ENCODE measurements around the gene SYTL3.
"Not testable (repeated sequence)": the region's sequence is repeated elsewhere in the genome, so short reads cannot be mapped to it uniquely, and the experiment has no call there.

SYTL3 gene

DNA sequence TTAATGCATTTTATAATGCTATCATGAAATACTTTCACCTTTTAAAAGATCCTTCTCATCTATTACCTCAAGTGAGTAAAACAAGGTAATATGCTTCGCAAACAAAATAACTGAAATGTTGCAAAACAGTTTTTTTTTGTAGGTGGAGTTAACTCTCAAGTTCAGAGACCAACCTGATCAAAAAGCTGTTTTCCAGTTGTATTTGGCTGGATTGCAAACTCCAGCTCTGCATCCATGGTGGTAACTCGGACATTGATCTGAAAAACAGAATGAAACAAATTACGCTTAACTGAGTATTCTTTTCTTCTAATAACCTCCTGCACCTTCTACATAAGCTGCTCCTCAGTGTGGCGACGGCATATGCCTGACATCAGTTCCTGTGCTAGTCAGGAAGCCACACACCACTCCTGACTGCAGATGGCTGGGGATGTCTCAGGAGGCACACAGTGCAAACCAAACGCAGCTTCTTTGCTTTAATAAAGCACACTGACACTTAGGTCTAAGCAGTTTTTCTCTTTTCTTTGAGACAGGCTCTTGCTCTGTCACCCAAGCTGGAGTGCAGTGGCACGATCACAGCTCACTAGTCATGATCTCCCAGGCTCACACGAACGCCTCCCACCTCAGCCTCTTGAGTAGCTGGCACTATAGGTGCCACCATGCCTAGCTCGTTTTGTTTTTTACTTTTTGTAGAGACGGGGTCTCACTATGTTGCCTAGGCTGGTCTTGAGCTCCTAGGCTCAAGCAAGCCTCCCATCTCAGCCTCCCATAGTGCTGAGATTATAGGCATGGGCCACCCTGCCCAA is 139.5 kb downstream of the SYTL3 start:
- DNase-seq: peak in 3 of 42 donors; percentile 13 to 41 (median 31)
- intact Hi-C loops (cut with DNase I): no loop called here

DNA sequence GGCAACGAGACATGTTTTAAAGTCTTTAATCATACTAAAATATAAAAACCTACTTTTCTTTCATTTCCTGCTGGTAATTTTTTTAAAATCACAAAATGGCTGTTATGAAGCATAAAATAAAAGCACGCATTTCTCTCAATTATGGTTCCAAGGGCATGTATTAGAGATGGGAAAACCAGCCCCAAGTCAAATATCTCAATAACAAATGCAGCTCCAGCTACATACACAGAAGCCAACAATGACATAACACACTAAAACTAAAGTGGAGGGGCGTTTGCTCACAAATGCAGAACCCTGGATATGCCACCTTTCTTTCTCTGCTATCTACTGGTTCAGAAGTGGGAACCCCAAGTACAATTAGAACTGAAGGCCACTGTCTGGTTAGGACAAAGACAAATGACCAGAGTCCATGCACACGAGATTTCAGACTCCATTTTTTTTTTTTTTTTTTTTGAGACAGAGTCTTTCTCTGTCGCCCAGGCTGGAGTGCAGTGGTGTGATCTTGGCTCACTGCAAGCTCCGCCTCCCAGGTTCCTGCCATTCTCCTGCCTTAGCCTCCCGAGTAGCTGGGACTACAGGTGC is 141.5 kb downstream of the SYTL3 start:
- DNase-seq: no peak
- intact Hi-C loops (cut with DNase I): no loop called here

DNA sequence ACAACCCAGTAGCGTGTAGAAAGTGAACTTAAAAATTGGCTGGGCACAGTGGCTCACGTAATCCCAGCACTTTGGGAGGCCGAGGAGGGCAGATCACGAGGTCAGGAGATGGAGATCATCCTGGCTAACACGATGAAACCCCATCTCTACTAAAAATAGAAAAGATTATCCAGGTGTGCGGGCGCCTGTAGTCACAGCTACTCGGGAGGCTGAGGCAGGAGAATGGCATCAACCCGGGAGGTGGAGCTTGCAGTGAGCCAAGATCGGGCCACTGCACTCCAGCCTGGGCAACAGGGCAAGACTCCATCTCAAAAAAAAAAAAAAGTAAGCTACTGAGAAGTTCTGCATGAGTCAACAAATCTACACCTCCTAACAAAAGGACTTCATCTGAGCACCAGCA is 142.7 kb downstream of the SYTL3 start:
- intact Hi-C loops (cut with DNase I); DNase-seq: not testable (repeated sequence)

DNA sequence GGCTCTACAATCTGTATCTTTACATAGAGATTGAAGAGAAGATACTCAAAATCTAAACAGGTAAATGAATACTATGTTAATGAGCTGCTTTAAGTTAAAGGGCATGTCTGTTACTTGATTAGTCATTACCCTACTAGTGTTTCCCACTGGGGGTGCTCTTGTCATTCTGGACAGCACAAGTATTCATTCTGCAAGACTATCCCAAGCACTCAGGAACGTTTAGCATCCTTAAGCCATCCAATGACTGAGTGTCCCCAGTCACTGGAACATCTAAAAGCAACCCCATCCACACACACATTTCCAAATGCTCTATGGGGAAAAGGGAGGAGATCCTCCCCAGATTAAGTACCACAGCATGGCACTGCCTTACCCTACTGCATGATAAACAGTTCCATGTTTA is 143.6 kb downstream of the SYTL3 start:
- intact Hi-C loops (cut with DNase I): no loop called here
- DNase-seq: no peak

DNA sequence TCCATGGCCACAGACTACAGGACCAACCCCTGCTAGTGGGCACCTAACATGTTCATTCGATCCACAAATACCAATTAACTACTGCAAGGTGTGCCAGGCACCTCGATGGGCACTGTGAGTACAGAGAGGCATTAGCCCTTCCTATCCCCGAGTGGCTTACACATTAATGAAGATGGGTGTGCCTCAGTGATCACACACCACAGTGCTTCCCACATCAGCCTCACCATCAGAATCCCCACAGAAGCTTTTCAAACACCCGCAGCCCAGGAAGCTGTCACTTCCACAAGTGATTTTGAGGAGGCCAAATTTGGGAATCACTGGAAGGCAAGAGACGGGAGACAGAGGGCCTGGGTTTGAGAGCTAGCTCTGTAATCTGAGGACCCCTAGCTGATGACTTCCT is 145.7 kb downstream of the SYTL3 start:
- intact Hi-C loops (cut with DNase I): no loop called here
- DNase-seq: no peak

DNA sequence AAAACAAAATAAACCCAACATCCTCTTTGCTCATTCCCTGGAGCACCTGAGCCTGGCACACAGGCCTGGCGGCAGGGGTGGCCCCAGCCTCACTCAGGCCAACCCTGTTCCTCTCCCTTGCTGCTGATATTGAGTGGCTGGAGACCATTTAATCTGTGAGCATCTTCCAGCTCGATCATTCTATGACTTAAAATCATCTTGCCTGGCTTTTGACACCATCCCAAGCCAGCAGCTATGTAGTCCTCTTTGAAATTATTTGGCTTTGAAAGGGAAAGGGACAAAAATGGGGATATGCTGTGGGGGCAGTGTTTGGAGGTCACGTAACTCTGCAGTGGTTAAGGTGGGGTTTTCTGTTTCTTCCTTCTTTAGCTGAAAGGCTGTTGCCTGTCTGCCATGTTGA is 146.5 kb downstream of the SYTL3 start:
- intact Hi-C loops (cut with DNase I): no loop called here
- no peak for DNase-seq

DNA sequence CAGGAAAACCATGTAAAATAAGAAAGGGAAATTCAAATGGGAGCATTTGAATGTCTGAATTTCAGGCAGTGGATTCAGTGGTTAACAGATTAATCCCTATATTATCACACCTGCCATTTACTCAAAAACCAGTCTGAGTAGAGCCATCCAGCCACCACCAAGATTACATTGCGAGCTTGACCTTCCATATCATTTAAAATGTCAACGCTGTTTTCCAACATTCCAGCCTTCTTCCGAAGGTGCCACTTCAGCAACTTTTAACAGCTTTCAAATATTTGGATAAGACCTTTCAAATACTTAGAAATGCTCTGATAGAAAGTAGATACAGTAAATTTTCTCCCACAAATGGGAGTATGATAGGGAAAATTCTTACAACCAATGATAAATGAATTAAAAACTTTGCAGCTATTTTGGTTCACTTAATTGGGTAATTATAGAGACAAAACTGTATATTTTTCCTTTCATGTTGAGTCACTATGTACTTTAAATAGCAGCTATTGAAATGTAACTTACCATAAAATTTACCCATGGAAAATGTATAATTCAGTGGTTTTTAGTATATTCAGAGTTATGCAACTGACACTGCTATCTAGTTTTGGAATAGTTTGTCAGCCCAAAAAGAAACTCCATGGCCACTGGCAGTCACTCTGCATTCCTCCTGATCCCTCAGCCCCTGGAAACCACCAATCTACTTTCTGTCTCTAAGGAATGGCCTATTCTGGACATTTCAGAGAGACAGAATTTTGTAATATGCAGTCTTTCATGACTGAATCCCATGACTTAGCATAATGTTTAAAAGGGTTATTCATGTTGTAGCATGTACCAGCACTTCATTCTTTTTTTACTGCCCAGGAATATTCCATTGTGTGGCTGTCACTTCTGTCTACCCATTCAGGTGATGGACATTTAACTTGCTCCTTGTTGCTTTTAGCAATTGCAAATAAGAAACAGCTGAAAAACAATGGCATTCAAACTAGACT is 147.8 kb downstream of the SYTL3 start:
- intact Hi-C loops (cut with DNase I): no loop called here
- DNase-seq: no peak

DNA sequence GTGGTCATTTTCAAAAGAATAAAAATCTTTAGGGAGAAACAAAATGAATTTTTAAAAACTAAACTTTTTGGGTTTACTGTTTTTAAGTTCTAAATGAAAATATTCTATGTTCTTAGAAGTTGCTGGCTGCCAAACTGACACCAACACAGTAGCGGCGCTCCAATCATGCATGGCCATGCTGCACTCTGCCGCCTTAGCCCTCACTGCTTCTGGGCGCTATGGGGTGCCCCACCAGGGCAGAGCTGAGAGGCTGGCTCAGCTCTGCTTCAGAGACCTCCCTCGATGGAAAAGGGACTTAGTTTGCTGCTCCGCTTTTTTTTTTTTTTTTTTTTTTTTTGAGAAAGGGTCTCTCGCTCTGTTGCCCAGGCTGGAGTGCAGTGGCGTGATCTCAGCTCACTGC is 148.5 kb downstream of the SYTL3 start:
- intact Hi-C loops (cut with DNase I): no loop called here
- DNase-seq: no peak

DNA sequence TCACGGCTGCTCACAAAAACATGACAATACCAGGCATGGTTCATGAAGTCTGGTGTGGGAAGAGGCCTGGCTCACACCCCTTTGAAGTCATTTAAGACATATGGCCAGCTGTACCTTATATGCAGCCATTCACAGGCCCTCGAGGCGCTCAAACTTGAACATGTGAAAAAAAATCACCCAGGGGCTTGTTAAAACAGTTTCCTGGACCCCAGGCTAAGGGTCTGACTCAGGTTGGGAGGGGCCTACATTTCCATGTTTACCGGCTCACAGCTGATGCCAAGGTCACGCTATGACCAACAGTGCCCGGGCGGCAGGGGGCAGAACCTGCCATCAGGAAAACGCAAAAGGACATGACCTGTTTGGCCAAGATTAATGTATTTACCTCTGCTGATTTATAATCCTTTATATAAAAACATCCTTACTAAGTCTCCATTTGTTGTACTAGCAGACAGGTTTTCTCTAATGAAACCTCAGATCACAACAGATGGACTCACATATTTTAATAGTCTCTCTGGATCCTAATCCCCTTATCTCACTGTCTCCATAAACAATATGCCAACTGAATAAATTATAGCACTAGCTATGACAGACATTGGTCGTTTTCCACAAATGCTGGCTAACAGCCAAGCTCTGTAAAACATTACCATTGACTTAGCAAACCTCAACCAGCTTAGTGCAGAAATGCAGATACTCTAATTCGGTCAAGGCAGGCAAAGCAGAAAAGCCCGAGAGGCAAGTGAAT is 149.4 kb downstream of the SYTL3 start:
- intact Hi-C loops (cut with DNase I): no loop called here
- DNase-seq: no peak

DNA sequence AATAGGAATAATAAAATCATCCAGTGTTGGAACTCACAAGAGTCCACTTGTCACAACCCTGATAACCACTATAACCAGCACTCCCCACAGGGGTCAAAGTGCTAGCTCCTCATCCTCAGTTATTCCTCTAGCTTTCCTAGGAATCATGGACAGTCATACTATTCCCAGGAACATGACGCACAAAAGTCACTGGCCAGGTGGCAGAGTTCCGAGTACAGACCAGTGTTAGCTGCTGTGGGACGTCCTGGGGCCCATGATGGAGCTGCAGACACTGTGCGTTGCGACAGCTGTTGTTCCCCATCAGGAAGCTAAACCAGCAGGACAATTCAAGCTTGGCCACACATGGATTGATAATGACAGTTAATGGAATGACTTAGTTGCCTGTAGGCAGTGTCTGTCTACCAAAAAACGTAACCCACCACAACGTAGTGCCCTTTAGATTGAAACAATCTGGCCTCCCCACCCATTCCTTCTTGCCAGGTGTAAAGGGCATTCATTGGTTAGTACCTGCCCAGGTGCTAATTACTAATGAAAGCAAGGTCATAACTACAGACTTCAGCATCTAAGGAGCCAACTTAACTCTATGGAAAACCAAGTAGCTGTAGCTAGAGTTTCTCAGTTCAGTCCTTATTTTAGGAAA is 151.9 kb downstream of the SYTL3 start:
- intact Hi-C loops (cut with DNase I): no loop called here
- no peak for DNase-seq

DNA sequence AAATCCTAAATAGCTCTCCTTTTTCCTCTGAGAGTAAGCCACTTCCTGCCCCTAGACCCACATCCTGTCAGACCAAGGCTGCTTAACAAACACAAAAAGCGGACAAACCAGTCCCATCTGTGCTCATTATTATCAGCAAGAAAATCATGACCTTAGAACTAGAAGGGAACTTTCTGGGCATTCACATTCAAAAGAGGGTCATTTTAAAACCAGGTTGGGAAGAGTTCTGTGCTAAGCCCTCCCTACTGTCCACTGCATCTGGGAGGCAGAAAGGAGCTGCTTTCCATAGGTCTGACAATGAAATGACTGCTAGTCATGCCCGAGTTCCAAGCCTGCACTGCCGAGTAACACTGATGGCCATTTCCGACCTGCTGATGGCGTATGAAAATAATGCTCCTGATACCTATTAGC is 153.9 kb downstream of the SYTL3 start:
- intact Hi-C loops (cut with DNase I): no loop called here
- DNase-seq: no peak

DNA sequence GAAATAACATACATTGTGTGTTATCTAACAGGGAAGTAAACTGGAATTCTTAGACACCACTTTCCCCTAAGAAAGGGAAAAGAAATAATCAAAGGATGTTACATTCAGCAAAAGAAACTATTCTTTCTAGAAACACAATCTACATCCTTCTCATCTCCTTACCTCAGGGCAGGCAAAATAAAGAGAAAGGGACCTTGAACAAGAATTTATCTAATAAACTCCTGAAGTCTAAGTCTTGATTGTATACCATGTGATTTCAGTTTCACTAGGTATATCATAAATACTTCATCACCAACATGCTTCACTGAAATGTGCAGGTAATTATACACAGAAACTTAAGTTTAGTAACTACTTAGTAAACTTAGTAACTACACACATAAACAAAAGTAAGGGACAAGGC is 154.4 kb downstream of the SYTL3 start:
- intact Hi-C loops (cut with DNase I): no loop called here
- DNase-seq: no peak

DNA sequence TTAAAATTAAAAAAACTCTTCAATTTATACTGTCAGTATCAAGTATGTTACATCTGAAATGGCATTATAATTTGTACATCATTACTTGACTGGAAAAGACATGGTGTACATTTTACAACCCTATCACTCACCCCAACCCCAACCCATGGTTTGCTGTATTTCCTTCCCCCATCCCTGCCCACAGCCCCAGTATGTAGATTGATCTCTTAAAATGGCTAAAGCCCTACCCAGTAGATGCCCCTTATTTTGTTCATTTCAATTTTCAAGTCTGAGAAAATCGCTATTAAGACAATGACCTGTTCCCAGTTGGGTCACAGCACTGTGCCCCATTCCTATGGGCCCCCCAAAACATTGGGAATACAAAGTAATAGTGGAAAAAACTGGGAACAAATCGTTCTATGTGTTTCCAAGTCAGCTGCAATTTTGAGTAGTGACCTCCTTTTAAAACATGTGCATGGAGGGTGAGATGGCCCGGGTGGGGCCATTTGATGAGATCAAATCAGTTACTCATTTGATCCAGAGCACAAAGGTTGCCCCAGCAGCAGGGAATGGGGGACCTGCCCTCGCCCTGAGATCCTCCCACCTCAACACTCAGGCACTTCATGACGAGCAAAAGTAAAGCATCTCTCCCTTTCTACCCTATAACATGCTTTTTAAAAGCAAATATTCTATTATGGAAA is 156.0 kb downstream of the SYTL3 start:
- no peak for DNase-seq
- intact Hi-C loops (cut with DNase I): no loop called here

DNA sequence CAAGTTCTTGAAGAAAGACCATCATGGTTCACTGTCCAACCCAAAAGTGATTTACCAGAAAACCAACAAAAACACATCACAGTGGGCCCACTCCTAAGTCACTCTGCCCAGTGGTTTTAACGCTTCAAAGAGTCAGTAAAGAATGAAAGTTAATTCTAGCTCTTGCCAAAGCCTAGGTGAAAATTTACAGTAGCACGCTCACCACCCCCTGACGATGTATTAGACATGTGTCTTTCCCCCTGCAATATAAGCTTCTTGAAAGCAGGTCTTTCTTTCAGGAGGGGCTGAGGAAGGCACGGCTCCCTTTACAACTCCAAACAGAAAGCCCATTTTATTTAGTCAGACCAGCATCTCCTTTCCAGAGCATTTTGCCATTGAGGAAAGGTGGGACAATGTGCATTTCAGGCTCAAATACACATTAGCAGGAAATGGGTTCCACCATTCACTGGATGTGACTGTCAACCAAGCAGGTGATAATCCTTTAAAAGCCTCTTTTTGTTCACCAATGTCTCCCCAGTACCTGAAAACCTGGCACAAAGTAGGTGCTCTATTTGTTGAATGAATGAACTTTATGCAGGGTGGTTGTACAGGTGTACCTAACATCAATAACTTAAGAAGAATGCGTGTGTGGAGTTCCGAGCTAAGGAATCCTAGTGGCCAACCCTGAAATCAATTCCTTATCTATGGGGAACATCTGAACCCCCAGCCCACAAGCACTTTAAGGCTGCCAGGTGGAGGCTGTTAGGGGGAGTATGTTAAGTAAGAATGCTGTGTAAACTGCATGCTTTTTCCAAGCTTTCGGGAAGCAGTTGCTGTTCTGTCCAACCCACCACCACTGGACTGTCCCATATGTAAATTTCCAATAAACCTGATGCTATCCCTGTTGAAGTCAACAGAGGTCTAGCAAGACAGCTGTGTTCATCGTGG is 157.9 kb downstream of the SYTL3 start:
- intact Hi-C loops (cut with DNase I): no loop called here
- no peak for DNase-seq

DNA sequence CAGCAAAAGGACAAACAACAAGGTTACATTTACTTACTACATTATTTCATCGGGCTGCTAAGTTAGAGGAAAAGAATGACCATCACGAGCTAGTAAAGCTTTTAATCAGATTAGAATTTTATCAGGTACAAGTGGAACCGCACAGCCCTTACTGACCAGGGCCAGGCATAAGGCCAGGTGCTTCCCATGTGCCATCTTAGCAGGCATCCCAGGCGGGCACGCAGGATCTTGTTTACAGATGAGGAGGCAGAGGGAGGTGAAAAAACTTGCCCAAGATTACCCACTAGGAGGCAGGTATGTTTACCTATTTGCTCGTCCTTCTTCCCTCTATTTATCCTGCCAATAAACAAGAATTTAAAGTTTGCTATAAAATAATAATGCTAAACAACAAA is 158.6 kb downstream of the SYTL3 start:
- intact Hi-C loops (cut with DNase I): no loop called here
- no peak for DNase-seq

DNA sequence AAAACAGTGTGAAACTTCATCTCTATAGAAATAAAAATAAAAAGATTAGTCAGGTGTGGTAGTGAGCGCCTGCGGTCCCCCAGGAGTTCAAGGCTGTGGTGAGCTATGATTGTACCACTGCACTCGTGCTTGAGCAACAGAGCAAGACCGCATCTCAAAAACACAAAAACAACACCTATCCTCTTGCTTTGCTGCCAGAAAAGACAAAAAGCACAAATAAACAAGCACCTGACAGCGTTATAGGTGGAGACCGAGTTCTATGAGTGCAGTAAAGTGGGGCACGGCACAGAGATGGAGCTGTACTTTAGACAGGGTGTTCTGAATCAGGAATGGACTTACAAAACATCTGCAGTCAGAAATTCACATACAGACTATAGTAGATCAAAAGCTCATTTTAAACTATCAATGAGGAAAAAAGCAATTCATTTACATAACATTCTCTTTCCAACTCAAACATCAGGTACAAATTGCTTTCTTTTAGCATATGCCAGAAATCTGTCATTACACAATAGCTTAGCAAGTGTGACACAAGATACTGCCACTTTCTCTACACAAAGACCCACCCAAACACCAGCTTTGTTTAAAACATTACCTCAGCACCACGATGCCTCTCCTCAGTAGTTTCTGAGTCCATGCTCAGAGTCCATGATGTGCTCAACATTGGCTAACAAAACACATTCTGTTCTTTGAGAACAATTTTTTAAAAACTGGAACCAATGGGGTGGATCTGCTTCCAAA is 159.3 kb downstream of the SYTL3 start:
- intact Hi-C loops (cut with DNase I): no loop called here
- no peak for DNase-seq
